Measurements from ENCODE around the gene EDRF1. TPM values are rescaled to one million over a fixed set of nuclear protein-coding genes. Genes with fewer than 3 reads are reported as not detected.

Gene EDRF1
- 15.2 and 19.6 TPM in 2 replicates for total RNA-seq

GRCh38 chr10:125719173-125720001, at the start of gene EDRF1:
Gene EDRF1 (plus strand): TSS chr10:125719709. CDS start chr10:125719808, 99 bp downstream.

GRCh38 chr10:125683063-125683462, 36.4 kb upstream of the EDRF1 start, which contains the start of gene TEX36:
Gene TEX36 (minus strand): TSS chr10:125683163. CDS start chr10:125682989, 174 bp downstream.

GRCh38 chr10:125775491-125776106, 56.1 kb downstream of the EDRF1 start, which contains the start of gene MMP21:
Gene MMP21 (minus strand): TSS chr10:125775821. CDS start chr10:125775821, 0 bp downstream.

Other genes starting within 250 kb of the EDRF1 start
- gene TEX36, start 36.5 kb upstream of the EDRF1 start, total RNA-seq = not detected in 2 replicates
- gene MMP21, start 56.1 kb downstream of the EDRF1 start, total RNA-seq = not detected in 2 replicates
- gene UROS, start 103.5 kb downstream of the EDRF1 start, total RNA-seq = 48.7 and 61.3 TPM in 2 replicates
- 42.2 and 44.7 TPM in 2 replicates for gene BCCIP, start 103.8 kb downstream of the EDRF1 start, total RNA-seq
- gene DHX32, start 161.6 kb downstream of the EDRF1 start, total RNA-seq = 29.4 and 34.2 TPM in 2 replicates
- gene FANK1, start 176.9 kb downstream of the EDRF1 start, total RNA-seq = 0.71 and 1.4 TPM in 2 replicates

Measured in myometrial cell (primary cell).